ENCODE data around the gene CROCC2.

The CROCC2 gene

GRCh38 chr2:240925191-240925567, 19.0 kb downstream of the CROCC2 start:
- DNase-seq: no peak

DNA sequence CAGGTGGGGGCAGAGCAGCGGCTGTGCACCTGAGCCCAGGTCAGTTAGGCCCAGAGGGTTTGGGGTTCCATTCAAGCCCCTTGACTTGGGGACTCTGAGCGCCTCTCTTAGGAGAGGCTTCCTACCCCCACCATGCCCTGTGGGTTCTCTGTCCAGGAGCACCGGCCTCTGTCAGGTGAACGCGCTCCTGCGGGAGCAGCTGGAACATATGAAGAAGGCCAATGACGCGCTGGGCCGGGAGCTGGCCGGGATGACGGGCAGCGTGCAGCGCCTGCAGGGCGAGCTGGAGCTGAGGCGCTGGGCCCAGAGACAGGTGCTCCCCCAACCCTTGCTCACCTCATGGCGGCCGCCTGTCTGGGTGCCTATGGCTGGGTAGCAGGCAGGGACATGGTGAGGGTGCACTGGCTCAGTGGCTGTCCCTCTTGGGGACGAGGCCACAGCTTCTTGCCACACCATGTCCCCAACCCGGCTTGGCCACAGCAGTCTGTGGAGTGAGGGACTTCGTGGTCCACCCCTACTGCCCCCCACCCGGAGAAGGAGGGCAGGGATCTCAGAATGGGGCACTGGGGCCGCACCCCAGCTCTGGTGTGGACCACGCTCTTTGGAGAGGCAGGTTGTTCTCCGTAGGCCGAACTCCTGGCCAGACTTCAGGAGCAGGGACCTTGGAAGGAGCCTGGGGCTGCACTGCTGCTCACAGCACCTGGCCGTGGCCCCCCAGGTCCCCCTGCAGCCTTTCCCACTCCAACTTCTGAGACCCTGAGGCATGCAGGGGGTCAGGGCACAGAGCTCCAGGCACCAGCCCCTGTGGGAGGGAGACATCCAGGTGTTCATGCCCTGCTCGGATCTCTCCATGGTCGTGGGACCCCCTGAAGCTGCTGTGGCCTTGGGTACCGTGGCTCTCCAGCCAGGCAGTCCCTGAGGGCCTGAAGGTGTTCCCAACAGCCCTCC, 19.7 kb downstream of the CROCC2 start:
- DNase-seq: no peak

GRCh38 chr2:240926516-240927389, 20.6 kb downstream of the CROCC2 start:
- DNase-seq: no peak

DNA sequence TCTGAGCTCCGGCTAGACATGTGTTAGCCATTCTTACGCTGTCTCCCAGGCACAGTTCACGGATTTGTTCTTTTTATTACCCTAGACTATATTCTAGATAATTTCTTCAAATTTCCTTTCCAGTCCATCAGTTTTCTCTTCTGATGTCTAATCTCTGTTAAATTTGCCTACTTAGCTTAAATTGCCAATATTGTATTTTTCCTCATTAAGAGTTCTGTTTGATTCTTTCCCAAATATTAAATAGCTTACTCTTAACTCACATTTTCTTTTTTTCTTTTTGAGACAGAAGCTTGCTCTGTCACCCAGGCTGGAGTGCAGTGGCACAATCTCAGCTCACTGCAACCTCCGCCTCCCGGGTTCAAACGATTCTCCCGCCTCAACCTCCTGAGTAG, 21.2 kb downstream of the CROCC2 start:
- DNase-seq: no peak

DNA sequence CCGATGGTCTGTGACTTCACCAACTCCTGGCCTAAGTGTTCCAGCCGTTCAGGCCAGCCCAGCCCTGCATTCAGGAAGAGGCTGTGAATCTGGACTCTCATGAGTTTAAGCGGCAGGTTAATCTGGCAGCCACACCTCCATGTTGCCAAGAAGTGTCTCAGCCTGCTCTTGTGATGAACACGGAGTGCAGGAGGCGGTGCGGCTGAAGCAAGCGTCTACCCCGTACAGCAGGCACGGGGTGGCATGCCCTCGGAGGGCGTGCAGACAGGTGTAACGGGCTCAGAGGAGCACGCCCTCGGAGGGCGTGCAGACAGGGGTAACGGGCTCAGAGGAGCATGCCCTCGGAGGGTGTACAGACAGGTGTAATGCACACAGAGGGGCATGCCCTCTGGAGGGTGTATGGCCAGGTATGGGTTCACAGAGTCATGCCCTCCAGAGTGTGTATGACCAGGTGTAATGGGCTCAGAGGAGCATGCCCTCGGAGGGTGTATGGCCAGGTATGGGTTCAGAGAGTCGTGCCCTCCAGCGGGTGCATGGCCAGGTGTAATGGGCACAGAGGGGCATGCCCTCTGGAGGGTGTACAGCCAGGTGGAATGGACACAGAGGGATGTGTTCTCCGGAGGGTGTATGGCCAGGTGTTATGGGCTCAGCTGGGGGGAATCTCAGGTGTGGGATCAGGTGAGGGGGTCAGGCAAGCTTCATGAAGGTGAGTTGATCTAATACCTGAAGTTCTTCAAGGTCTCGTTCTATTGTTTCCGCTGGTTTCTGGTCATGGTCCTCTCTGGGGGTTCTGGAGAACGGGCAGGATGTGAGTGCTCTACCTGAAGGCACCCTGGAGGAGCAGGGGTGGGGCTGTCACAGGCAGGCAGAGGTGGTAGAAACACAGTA, 22.6 kb downstream of the CROCC2 start:
- DNase-seq: no peak

DNA sequence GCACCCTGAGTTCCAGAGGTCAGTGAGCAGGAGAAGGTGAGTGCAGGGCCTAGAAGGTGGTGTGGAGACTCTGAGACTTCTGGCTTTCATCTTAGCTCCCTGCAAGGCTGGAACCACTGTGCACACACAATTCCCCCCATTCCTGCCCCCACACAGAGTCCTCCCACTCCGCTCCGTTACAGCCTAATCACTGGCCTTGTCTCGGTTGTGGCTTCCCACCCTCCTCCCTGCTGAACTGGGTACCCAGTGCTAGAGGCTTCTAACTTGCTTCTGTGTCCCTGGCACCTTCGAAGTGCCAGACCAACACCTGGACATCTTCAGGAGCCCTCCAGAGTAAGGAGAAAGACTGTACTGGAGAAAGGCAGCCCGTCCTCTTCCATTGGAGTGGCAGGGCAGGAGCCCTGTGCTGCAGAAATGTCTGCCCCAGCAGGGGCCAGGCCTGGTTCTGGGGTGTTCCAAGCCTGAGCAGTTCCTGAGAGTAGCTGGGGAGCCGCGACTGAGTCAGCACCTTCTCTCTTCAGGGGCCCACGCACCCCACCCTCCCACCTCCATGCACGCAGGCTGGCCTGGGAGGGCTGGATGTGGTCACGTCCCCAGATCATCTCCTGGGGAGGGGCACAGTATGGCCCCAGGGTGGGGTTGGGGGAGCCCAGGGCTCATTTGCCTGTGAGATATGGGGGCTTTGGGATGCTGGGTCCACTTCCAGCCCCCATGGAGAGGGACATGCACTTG, 23.4 kb downstream of the CROCC2 start:
- DNase-seq: no peak

DNA sequence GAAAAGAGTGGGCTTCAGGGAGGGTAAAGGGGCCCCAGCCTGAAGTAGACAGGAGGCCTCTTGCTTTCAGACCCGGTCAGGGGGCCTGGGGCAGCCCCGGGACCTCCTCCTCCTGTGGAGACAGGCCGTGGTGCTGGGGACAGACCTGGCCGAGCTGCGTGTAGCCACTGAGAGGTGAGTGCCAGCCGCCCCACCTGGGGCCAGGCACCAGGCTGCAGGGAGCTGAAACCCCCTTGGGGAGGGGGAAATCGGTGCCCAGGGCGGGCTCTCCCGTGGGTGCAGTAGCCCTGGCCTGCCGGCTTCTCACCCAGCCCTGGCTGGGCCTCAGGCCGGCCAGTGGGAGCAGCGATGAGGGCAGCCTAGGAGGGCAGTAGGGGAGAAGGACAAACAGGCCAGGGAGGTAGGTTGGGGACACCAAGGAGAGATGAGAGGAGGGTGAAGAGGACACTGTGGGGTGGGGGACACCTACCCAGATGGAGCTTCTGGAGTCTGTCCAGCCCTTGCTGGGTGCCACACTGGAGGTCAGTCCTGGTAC, 24.0 kb downstream of the CROCC2 start:
- DNase-seq: no peak

DNA sequence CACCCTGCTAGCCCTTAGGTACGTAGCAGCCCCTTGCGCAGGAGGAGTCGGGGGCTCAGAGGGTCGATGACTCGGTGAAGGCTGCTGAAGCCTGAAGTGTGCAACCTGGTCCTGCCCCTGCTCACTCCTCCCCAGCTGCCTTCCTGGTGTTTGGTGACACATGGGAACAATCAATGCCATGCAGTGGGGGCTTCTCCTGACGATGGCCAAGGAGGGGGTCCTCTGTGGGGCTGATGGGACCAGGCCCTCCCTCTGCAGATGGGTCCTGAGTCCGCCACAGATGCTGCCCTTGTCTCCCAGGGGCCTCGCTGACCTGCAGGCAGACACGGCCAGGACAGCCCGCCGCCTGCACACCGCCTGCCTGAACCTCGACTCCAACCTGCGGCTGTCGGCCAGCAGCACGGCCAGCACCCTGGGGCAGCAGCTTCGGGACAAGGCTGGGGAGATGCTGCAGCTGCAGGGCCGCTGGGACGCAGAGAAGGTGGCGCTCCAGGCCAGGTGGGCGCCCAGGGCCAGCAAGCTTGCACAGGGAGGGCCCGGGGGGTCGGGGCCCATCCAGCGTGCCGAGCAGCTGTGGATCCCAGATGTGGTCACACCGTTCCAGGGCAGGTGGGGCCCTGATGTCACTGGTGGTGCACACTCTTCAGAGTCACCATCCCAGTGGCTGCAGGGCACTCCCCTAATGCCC, 24.6 kb downstream of the CROCC2 start:
- DNase-seq: no peak

GRCh38 chr2:240931319-240931949, 25.3 kb downstream of the CROCC2 start:
- no peak for DNase-seq

DNA sequence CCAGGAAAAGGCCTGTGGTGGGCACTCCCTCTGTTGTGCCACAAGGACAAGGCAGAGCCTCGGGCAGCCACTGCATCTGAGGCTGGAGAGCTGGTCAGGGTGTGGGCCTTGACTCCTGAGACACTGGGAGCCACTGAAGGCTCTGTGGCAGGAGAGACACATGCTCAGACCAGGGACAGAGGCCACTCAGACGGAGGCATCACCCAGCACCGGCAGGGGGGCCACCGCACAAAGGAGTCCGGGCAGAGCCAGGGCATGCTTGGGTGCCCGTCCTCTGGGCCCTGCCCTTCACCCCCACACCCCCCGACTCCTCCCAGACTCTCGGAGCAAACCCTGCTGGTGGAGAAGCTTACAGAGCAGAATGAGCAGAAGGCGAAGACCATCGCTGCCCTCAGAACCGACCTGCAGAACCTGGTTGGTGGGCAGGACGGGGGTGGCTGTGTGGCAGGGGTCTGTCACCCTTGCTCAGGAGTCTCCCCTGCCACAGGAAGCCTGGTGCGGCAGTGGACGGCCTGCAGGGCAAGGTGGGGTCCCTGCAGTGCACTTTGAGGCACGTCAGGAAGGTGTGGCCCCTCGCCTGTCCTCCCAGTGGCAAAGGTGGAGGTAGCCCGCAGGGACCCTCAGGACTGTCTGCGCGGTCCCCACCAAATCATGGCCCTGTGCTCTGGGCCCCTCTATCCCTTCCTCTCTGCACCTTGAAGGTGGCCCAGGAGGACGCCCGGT, 26.0 kb downstream of the CROCC2 start:
- no peak for DNase-seq

DNA sequence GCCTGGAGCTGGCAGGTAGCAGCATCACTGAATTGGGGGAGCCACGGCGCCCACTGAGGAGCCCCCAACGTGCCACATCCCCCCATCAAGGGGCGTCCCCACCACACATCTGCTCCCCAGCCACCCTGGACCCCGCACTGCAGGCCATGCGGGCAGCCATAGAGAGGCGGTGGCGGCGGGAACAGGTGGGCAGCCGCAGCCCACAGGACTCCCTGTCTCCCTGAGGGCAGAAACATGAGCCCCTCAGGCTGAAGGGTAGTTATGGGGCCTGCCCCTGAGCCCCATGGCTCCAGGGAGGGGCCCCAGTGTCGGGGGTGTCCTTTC, 26.6 kb downstream of the CROCC2 start:
- no peak for DNase-seq

DNA sequence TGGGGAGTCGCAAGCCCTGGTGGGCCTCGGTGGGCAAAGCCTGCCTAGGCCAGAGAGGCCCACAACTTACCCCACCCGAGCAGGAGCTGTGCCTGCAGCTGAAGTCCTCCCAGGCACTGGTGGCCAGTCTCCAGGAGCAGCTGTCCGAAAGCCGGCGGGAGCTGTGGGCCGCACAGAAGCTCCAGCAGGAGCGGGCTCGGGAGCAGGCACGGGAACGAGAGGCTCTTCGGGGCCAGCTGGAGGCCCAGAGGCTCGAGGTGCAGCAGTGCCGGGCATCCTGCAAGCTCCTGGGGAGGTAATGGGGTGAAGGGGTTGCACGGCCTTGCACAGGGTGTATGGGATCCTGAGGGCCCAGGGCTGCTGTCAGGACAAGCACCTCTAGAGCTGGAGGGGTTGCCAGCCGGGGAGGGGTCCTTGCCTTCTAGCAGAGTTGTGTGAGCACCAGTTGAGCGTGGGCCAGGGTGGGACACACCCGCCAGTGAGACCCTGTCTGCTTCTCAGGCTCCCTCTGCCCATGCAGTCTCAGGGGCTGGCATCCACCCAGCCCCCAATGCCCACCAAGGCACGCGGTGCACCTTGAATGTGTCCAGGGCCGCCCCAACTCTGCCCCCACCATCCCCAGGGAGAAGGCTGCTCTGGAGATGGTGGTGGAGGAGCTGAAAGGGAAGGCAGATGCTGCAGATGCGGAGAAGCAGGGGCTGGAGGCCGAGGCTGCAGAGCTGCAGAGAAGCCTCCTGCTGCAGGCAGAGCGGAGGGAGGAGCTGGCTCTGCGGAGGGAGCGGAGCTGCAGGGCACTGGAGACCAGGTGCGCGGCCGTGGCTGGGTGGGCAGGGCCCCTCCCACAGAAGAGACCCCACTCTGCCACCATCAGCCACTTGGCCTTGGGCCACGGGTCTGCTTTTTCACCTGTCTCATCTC, 27.2 kb downstream of the CROCC2 start:
- no peak for DNase-seq

GRCh38 chr2:240933966-240934700, 28.0 kb downstream of the CROCC2 start:
- no peak for DNase-seq

GRCh38 chr2:240934701-240935102, 28.6 kb downstream of the CROCC2 start:
- DNase-seq: no peak

- DNase-seq: no peak
Observed at GRCh38 chr2:240935103-240935876, 29.2 kb downstream of the CROCC2 start.

- no peak for DNase-seq
Observed at GRCh38 chr2:240936106-240936505, 30.0 kb downstream of the CROCC2 start.

GRCh38 chr2:240946046-240946445, 39.9 kb downstream of the CROCC2 start:
- DNase-seq: no peak

DNA sequence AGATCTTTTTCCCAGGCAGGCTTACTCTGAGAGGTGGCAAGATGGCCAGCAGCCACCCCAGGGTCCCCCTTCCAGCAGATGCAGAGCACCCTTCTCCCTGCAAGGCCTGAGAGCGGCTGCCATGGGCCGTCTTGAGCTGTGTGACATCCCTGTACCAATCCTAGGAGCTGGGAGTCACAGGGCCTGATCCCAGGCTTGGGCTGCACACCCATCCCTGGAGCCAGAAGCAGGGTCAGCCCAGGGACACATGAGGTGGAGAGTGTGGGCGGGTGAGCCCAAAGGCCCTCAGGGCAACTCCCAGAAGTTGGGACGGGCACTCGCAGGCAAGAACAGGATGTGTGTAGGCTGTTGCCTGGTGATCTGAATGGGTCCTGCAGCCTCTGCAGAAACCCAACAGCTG, 40.5 kb downstream of the CROCC2 start:
- DNase-seq: no peak
